ENCODE data around the gene RGS11. TPM values are rescaled to one million over a fixed set of nuclear protein-coding genes. Genes with fewer than 3 reads are reported as not detected.

The RGS11 gene
- total and polyA plus RNA-seq, 2 donors from 2014 or later: 2.5 to 5.9 TPM

DNA sequence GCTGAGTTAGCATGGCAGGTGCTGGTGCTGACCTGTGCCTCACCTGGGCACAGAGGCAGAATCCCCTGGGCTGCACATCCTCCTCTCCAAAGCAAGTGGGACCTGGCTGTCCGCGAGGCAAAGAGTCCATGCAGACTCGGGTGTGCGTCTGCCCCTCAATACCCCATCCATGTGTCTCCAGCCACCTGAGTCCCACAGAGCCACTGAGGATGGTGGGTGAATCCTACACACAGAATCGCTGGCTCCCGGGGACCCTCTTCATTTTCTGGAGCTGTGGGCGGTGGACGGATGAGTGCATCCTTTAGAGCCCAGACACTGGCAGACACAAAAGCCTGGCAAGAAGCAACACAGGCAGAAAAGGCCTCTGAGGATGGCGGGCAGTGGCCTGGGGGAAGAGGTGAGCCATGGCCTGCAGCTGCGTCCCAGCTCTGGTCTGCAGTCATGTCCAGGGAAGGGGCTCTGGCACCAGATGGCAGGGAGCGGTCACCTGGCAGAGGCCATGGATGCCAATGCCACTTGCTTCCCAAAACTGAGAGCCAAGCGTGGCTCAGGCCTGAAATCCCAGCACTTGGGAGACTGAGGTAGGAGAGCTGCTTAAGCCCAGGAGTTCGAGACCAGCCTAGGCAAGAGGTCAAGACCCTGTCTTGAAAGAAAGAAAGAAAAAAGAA, 46.9 kb upstream of the RGS11 start:
- TF ChIP-seq, protein P1, sequence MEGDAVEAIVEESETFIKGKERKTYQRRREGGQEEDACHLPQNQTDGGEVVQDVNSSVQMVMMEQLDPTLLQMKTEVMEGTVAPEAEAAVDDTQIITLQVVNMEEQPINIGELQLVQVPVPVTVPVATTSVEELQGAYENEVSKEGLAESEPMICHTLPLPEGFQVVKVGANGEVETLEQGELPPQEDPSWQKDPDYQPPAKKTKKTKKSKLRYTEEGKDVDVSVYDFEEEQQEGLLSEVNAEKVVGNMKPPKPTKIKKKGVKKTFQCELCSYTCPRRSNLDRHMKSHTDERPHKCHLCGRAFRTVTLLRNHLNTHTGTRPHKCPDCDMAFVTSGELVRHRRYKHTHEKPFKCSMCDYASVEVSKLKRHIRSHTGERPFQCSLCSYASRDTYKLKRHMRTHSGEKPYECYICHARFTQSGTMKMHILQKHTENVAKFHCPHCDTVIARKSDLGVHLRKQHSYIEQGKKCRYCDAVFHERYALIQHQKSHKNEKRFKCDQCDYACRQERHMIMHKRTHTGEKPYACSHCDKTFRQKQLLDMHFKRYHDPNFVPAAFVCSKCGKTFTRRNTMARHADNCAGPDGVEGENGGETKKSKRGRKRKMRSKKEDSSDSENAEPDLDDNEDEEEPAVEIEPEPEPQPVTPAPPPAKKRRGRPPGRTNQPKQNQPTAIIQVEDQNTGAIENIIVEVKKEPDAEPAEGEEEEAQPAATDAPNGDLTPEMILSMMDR (IDR thresholded peaks at IDR 0.05; ENCODE audit: borderline replicate concordance, extremely low read depth, insufficient read depth): no peak
- no peak overlapping the region for H3K9ac ChIP-seq (ENCODE audit: low read length in 3 of 3)
- intact Hi-C loops (cut with DNase I): no loop called here
- peaks cover 0 to 5% (median 3%) of the 10 kb centered on the region in 3 donors for H3K4me1 ChIP-seq (ENCODE audit: control insufficient read depth in 2 of 3, insufficient read depth in 2 of 3, low read depth in 1 of 3, low read length in 3 of 3)
- FAIRE-seq (no peak), DNase-seq (no peak)
- H3K27ac ChIP-seq (ENCODE audit: low read depth in 2 of 2, low read length in 2 of 2): no peak overlapping the region
- peaks cover 0 to 2% (median 0%) of the 10 kb centered on the region in 3 donors for H3K36me3 ChIP-seq (ENCODE audit: control insufficient read depth in 2 of 3, insufficient read depth in 3 of 3, low read length in 3 of 3)
- H3K27me3 ChIP-seq (ENCODE audit: control insufficient read depth, insufficient read depth, low read length): no peaks in the 10 kb centered on the region
- H3K4me3 ChIP-seq (ENCODE audit: low read length in 3 of 3): no peak overlapping the region
- H3K9me3 ChIP-seq (ENCODE audit: control insufficient read depth in 2 of 3, insufficient read depth in 1 of 3, low read length in 3 of 3): no peaks in the 10 kb centered on the region

DNA sequence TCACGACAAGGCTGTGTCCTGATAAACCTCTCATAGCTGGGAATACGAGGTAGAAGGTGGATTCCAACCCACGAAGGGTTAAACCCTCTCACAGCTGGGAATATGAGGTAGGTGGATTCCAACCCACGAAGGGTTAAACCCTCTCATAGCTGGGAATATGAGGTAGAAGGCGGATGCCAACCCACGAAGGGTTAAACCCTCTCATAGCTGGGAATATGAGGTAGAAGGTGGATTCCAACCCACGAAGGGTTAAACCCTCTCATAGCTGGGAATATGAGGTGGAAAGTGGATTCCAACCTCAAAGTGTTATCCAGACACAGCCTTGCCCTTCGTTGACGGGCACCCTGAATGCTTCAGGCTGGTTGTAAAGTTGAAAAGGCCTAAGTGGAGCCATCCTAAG, 45.8 kb upstream of the RGS11 start:
- TF ChIP-seq, protein P1 (IDR thresholded peaks at IDR 0.05; ENCODE audit: borderline replicate concordance, extremely low read depth, insufficient read depth): no peak
- no peak overlapping the region for H3K9ac ChIP-seq (ENCODE audit: low read length in 3 of 3)
- H3K27ac ChIP-seq (ENCODE audit: low read depth in 2 of 2, low read length in 2 of 2): no peak overlapping the region
- no peaks in the 10 kb centered on the region for H3K27me3 ChIP-seq (ENCODE audit: control insufficient read depth, insufficient read depth, low read length)
- H3K9me3 ChIP-seq (ENCODE audit: control insufficient read depth in 2 of 3, insufficient read depth in 1 of 3, low read length in 3 of 3): no peaks in the 10 kb centered on the region
- intact Hi-C loops (cut with DNase I): no loop called here
- DNase-seq: no peak
- FAIRE-seq: no peak
- peaks cover 0 to 2% (median 0%) of the 10 kb centered on the region in 3 donors for H3K36me3 ChIP-seq (ENCODE audit: control insufficient read depth in 2 of 3, insufficient read depth in 3 of 3, low read length in 3 of 3)
- H3K4me1 ChIP-seq (ENCODE audit: control insufficient read depth in 2 of 3, insufficient read depth in 2 of 3, low read depth in 1 of 3, low read length in 3 of 3): no peaks in the 10 kb centered on the region
- no peak overlapping the region for H3K4me3 ChIP-seq (ENCODE audit: low read length in 3 of 3)

DNA sequence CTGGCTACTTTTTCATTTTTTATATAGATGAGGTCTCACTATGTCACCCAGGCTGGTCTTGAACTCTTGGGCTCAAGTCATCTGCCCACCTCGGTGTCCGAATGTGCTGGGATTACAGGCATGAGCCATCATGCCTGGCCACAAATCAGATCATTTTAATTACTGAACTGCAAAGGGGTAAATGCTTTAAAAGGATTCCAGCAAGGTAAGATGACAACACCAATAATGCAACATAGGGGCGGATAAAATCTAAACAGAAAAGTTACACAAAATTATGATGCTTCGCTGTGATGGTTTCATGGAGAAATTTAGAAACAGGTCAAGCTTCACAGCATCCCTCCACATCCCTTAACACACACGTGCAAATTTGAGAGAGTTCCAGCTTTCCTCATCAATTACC, 44.5 kb upstream of the RGS11 start:
- intact Hi-C loops (cut with DNase I): no loop called here
- Histone ChIP-seq H3K27me3 (ENCODE audit: control insufficient read depth, insufficient read depth, low read length) (no peaks in the 10 kb centered on the region), H3K9me3 (ENCODE audit: control insufficient read depth in 2 of 3, insufficient read depth in 1 of 3, low read length in 3 of 3) (no peaks in the 10 kb centered on the region), H3K4me3 (ENCODE audit: low read length in 3 of 3) (no peak overlapping the region), H3K27ac (ENCODE audit: low read depth in 2 of 2, low read length in 2 of 2) (no peak overlapping the region), H3K36me3 (ENCODE audit: control insufficient read depth in 2 of 3, insufficient read depth in 3 of 3, low read length in 3 of 3) (peaks cover 0 to 2% (median 0%) of the 10 kb centered on the region in 3 donors), H3K9ac (ENCODE audit: low read length in 3 of 3) (no peak overlapping the region), H3K4me1 (ENCODE audit: control insufficient read depth in 2 of 3, insufficient read depth in 2 of 3, low read depth in 1 of 3, low read length in 3 of 3) (no peaks in the 10 kb centered on the region)
- FAIRE-seq (no peak), DNase-seq (no peak)
- TF ChIP-seq, protein P1 (IDR thresholded peaks at IDR 0.05; ENCODE audit: borderline replicate concordance, extremely low read depth, insufficient read depth): no peak
